A673 (cell line): Measurements from ENCODE around the gene PPWD1.

Source experiments
- CTCF ChIP-seq: fragments of 300-800, 200-600 bp; sonication (generic); conservative IDR thresholded peaks from 2 replicates; pipeline ENCODE4 v1.5.1; 2017; ENCODE audit warnings: low read depth, mild to moderate bottlenecking, antibody characterized with exemption, low read length, moderate library complexity, mixed read lengths
- EZH2 ChIP-seq: fragments of 200-600 bp; sonication (generic); IDR thresholded peaks from 2 replicates; pipeline ENCODE4 v1.6.1; 2017; ENCODE audit warnings: borderline replicate concordance, low read depth, mild to moderate bottlenecking, mixed read lengths, antibody characterized with exemption, low read length; ENCODE audit not compliant: poor library complexity, severe bottlenecking

DNA sequence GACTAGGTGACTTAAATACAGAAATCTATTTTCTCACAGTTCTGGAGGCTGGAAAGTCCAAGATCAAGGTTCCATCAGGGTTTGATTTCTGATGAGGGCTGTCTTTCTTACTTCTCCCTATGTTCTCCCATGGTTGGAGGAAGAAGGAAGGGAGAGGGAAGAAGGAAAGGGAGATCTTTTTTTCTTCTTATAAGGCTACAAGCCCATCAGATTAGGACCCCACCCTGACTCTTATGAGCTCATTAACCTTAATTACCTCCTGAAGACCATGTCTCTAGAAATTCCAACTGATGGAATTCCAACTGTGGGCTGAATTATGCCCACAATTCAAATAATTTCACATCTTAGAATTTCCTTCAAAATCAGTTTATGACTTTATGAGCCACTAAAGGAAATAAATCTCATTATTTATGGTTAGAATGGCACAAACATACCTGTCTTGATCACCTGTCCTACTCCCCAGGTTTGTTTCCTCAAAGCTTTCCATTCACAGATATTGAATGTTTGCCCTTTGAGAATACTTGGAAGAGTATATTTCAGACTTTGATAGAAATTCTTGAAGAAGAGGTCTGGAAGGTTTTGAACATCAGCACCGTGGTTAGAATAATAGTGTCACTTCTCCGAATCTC is 7.6 kb downstream of the PPWD1 start:
- TF ChIP-seq CTCF (no peak), EZH2 (no peak)
